H1 (cell line): Measurements from ENCODE around the gene TANC1. TPM values are rescaled to one million over a fixed set of nuclear protein-coding genes. Genes with fewer than 3 reads are reported as not detected.

Experiments
- CTCF ChIA-PET: fragments of 300-600 bp; sonication (Branson Sonifier 250); formaldehyde crosslinking; loops from one replicate; lab custom pipeline; 2021; ENCODE audit not compliant: partially characterized antibody; lab: Charles Lee
- POLR2A ChIA-PET: fragments of 300-600 bp; sonication (Branson Sonifier 250); formaldehyde crosslinking; loops from one replicate; lab custom pipeline; 2021; ENCODE audit warnings: inconsistent platforms; ENCODE audit not compliant: partially characterized antibody; lab: Charles Lee
- DNase-seq, 2 experiments: peaks; one replicate each; pipeline versions ENCODE4 v3.0.0 to v3.0.0-alpha.2; 2010 to 2022; ENCODE audit warnings: low spot score in 2 of 2, low read depth in 1 of 2, mixed read lengths in 1 of 2
- FAIRE-seq: peaks from 2 replicates; lab custom pipeline; 2011; peaks lifted over from hg19 to GRCh38; lab: Jason Lieb, UNC
- H2AFZ ChIP-seq: 2 replicates; pipeline ENCODE4 v1.8.1; 2012; ENCODE audit warnings: low read length, inconsistent platforms
- H2AK5ac ChIP-seq: 2 replicates; pipeline ENCODE4 v1.6.1; 2013; ENCODE audit warnings: low read depth, low read length
- H2BK120ac ChIP-seq: replicated peaks from 2 replicates; pipeline ENCODE3; 2013; ENCODE audit warnings: low read depth, low read length, inconsistent platforms
- H2BK12ac ChIP-seq: 2 replicates; pipeline ENCODE4 v1.6.1; 2013; ENCODE audit warnings: low read depth, low read length
- H2BK15ac ChIP-seq: 2 replicates; pipeline ENCODE4 v1.6.1; 2013; ENCODE audit warnings: low read length
- H2BK20ac ChIP-seq: 2 replicates; pipeline ENCODE4 v1.6.1; 2013; ENCODE audit warnings: low read length
- H2BK5ac ChIP-seq: 2 replicates; pipeline ENCODE4 v1.6.1; 2013; ENCODE audit warnings: low read depth, low read length
- H3K14ac ChIP-seq: 2 replicates; pipeline ENCODE4 v1.6.1; 2013; ENCODE audit warnings: inconsistent platforms; ENCODE audit not compliant: insufficient read length
- H3K18ac ChIP-seq: 2 replicates; pipeline ENCODE4 v1.6.1; 2013; ENCODE audit warnings: low read length; ENCODE audit errors: extremely low read depth
- H3K23ac ChIP-seq: 2 replicates; pipeline ENCODE4 v1.6.1; 2013; ENCODE audit warnings: inconsistent platforms; ENCODE audit not compliant: insufficient read length
- H3K23me2 ChIP-seq: 2 replicates; pipeline ENCODE4 v1.6.1; 2013; ENCODE audit warnings: low read depth, low read length
- H3K27ac ChIP-seq: 2 replicates; pipeline ENCODE4 v1.6.1; 2011; ENCODE audit warnings: low read depth, low read length, inconsistent platforms
- H3K27me3 ChIP-seq, 4 experiments: replicated peaks in 1 of 4; 1 replicate in 1 of 4; 2 replicates in 3 of 4; pipeline versions ENCODE4 v1.6.1 to v1.8.1; 2011 to 2013; ENCODE audit warnings: low read length in 3 of 4, mild to moderate bottlenecking in 3 of 4, inconsistent platforms in 2 of 4, mixed read lengths in 2 of 4, moderate library complexity in 1 of 4; ENCODE audit not compliant: control insufficient read depth in 3 of 4, insufficient read depth in 3 of 4; ENCODE audit errors: extremely low read depth in 1 of 4
- H3K36me3 ChIP-seq, 4 experiments: 2 replicates each; pipeline versions ENCODE4 v1.6.1 to v1.8.1; 2011 to 2013; ENCODE audit warnings: mild to moderate bottlenecking in 4 of 4, low read length in 3 of 4, moderate library complexity in 2 of 4, control low read depth in 1 of 4, inconsistent platforms in 1 of 4; ENCODE audit not compliant: insufficient read depth in 4 of 4, control insufficient read depth in 2 of 4
- H3K4ac ChIP-seq: replicated peaks from 2 replicates; pipeline ENCODE3; 2013; ENCODE audit warnings: low read length, low read depth, mixed read lengths, inconsistent platforms; ENCODE audit not compliant: insufficient read length
- H3K4me1 ChIP-seq, 4 experiments: replicated peaks in 1 of 4; 1 replicate in 1 of 4; 2 replicates in 3 of 4; pipeline versions ENCODE4 v1.6.1 to v1.8.1; 2011 to 2013; ENCODE audit warnings: low read length in 3 of 4, inconsistent platforms in 2 of 4, mixed read lengths in 1 of 4; ENCODE audit not compliant: insufficient read depth in 4 of 4, control insufficient read depth in 3 of 4
- H3K4me2 ChIP-seq, 2 experiments: 2 replicates each; pipeline versions ENCODE4 v1.6.1 to v1.8.1; 2011 to 2013; ENCODE audit warnings: low read depth in 2 of 2, low read length in 2 of 2, control low read depth in 1 of 2, inconsistent platforms in 1 of 2, mild to moderate bottlenecking in 1 of 2; ENCODE audit not compliant: insufficient read depth in 1 of 2
- H3K4me3 ChIP-seq, 4 experiments: fragments of 200-600, 300-600 bp in 1 of 4; sonication (generic), shearing (Covaris generic), sonication (Bioruptor Twin) in 1 of 4; 2 replicates each; pipeline versions ENCODE4 v1.5.1 to v1.8.1; 2011 to 2016; ENCODE audit warnings: low read length in 4 of 4, low read depth in 3 of 4, control low read depth in 2 of 4, inconsistent platforms in 2 of 4, mild to moderate bottlenecking in 2 of 4, mixed read lengths in 1 of 4, moderate library complexity in 1 of 4; ENCODE audit not compliant: insufficient read depth in 2 of 4; ENCODE audit errors: extremely low read depth in 1 of 4
- H3K56ac ChIP-seq: replicated peaks from 2 replicates; pipeline ENCODE3; 2013; ENCODE audit warnings: low read depth, mild to moderate bottlenecking, mixed read lengths, low read length, inconsistent platforms; ENCODE audit not compliant: insufficient read length
- H3K79me1 ChIP-seq: 2 replicates; pipeline ENCODE4 v1.6.1; 2013; ENCODE audit warnings: low read depth, low read length, control low read depth
- H3K79me2 ChIP-seq, 2 experiments: 2 replicates each; pipeline versions ENCODE4 v1.6.1 to v1.8.1; 2012 to 2013; ENCODE audit warnings: low read length in 2 of 2, mild to moderate bottlenecking in 2 of 2, inconsistent platforms in 1 of 2; ENCODE audit not compliant: insufficient read depth in 2 of 2, control insufficient read depth in 1 of 2
- H3K9ac ChIP-seq, 4 experiments: replicated peaks in 1 of 4; 1 replicate in 1 of 4; 2 replicates in 3 of 4; pipeline versions ENCODE4 v1.6.1 to v1.8.1; 2011 to 2013; ENCODE audit warnings: low read depth in 3 of 4, low read length in 3 of 4, control low read depth in 2 of 4, mild to moderate bottlenecking in 2 of 4, moderate library complexity in 2 of 4, inconsistent platforms in 1 of 4; ENCODE audit errors: extremely low read depth in 1 of 4
- H3K9me3 ChIP-seq, 2 experiments: 2 replicates each; pipeline versions ENCODE4 v1.6.1 to v1.8.1; 2012 to 2013; ENCODE audit warnings: mild to moderate bottlenecking in 2 of 2, moderate library complexity in 2 of 2, control low read depth in 1 of 2, inconsistent platforms in 1 of 2, low read depth in 1 of 2, low read length in 1 of 2, mixed read lengths in 1 of 2; ENCODE audit not compliant: insufficient read depth in 2 of 2
- H4K20me1 ChIP-seq, 2 experiments: replicated peaks in 1 of 2; 2 replicates each; pipeline versions ENCODE3 to v1.8.1; 2011 to 2013; ENCODE audit warnings: inconsistent platforms in 2 of 2, low read length in 2 of 2, mild to moderate bottlenecking in 1 of 2; ENCODE audit not compliant: insufficient read depth in 2 of 2, control insufficient read depth in 1 of 2
- H4K5ac ChIP-seq: 2 replicates; pipeline ENCODE4 v1.6.1; 2013; ENCODE audit warnings: low read length, low read depth, mixed read lengths, inconsistent platforms; ENCODE audit not compliant: insufficient read length
- H4K8ac ChIP-seq: 2 replicates; pipeline ENCODE4 v1.8.0; 2013; ENCODE audit warnings: mild to moderate bottlenecking, moderate library complexity, low read length, inconsistent platforms; ENCODE audit not compliant: insufficient read depth; ENCODE audit errors: extremely low read depth
- H4K91ac ChIP-seq: replicated peaks from 2 replicates; pipeline ENCODE3; 2013; ENCODE audit warnings: low read length, mixed read lengths, inconsistent platforms; ENCODE audit not compliant: insufficient read length
- ATF2 ChIP-seq: IDR thresholded peaks from 2 replicates; pipeline ENCODE4 v1.6.1; 2012; ENCODE audit warnings: low read length, inconsistent platforms
- CBX8 ChIP-seq: fragments of 300-800, 300-1000 bp; sonication (generic); IDR thresholded peaks from 2 replicates; pipeline ENCODE4 v1.7.1; 2016; ENCODE audit warnings: low read depth, low read length, borderline replicate concordance
- CHD1 ChIP-seq: IDR thresholded peaks from 2 replicates; pipeline ENCODE4 v1.6.1; 2012; ENCODE audit warnings: low read depth, low read length, improper control_type of control experiment
- GTF2F1 ChIP-seq: IDR thresholded peaks from 2 replicates; pipeline ENCODE4 v1.6.1; 2012; ENCODE audit warnings: low read depth, low read length, improper control_type of control experiment, borderline replicate concordance
- JUND ChIP-seq: IDR thresholded peaks from 2 replicates; pipeline ENCODE4 v1.6.1; 2011; ENCODE audit warnings: mild to moderate bottlenecking, improper control_type of control experiment, low read length
- MAFK ChIP-seq: IDR thresholded peaks from 2 replicates; pipeline ENCODE4 v1.6.1; 2012; ENCODE audit warnings: low read depth, mild to moderate bottlenecking, improper control_type of control experiment, low read length
- POLR2AphosphoS5 ChIP-seq: IDR thresholded peaks from 2 replicates; pipeline ENCODE4 v1.6.1; 2011; ENCODE audit warnings: low read depth, low read length
- SIN3A ChIP-seq, 2 experiments: IDR thresholded peaks in 1 of 2; conservative IDR thresholded peaks in 1 of 2; 2 replicates each; pipeline ENCODE4 v1.6.1; 2011 to 2012; ENCODE audit warnings: low read length in 2 of 2, improper control_type of control experiment in 1 of 2, low read depth in 1 of 2, mild to moderate bottlenecking in 1 of 2
- SIX5 ChIP-seq: IDR thresholded peaks from 2 replicates; pipeline ENCODE4 v1.6.1; 2011; ENCODE audit warnings: mild to moderate bottlenecking, low read depth, low read length
- SP4 ChIP-seq: IDR thresholded peaks from 2 replicates; pipeline ENCODE4 v1.6.1; 2012; ENCODE audit warnings: low read length, inconsistent platforms
- TAF7 ChIP-seq: optimal IDR thresholded peaks from 2 replicates; pipeline ENCODE3; 2011; ENCODE audit warnings: low read depth, mild to moderate bottlenecking, inconsistent platforms, low read length, moderate library complexity, borderline replicate concordance
- TCF12 ChIP-seq: IDR thresholded peaks from 2 replicates; pipeline ENCODE4 v1.6.1; 2011; ENCODE audit warnings: low read depth, mild to moderate bottlenecking, low read length
- WGBS, 2 experiments: shearing (Covaris generic) in 1 of 2; methylation state at CpG; one replicate each; pipeline versions ENCODE4 v1.1.6 to v1.1.7; 2013 to 2015; ENCODE audit warnings: low lambda C conversion rate in 2 of 2, mixed read lengths in 2 of 2, inconsistent platforms in 1 of 2, low coverage in 1 of 2, missing lambda C conversion rate in 1 of 2; ENCODE audit not compliant: insufficient replicate concordance in 2 of 2, insufficient coverage in 1 of 2, insufficient read length in 1 of 2; ENCODE audit errors: extremely low coverage in 1 of 2, missing lambda C conversion rate in 1 of 2; 5-methylcytosine and 5-hydroxymethylcytosine counted together
- polyA plus RNA-seq, 7 experiments: library from polyadenylated mRNA; depleted of rRNA in 3 of 7; stranded (reverse) in 5 of 7; unstranded in 2 of 7; fragments of >200 nt in 5 of 7; fragments of 200-250 nt in 2 of 7; gene quantifications; 1 replicate in 5 of 7; 2 replicates in 1 of 7; 4 replicates in 1 of 7; pipeline versions ENCODE4 v1.2.1 to v1.2.3, GENCODE V29; 2011 to 2013; ENCODE audit warnings: missing spikeins in 2 of 7, mixed read lengths in 2 of 7
- total RNA-seq: library from RNA; stranded (reverse); fragmentation: NEBNext Ultra II Directional; extraction: Animal tissue kit (Norgen Biotek cat#: 25700); gene quantifications from 2 replicates; pipeline ENCODE4 v1.2.1, GENCODE V29; 2021

Gene TANC1
- total and polyA plus RNA-seq, 2 of the 8 experiments (the other 6 are each of a cell fraction or from before 2014, with no cell fraction given): 4.1 to 7.6 TPM

- Histone ChIP-seq H3K4ac (no peak overlapping the region), H3K36me3 (no peaks in the 10 kb centered on the region), H3K79me2 (no peaks in the 10 kb centered on the region), H2BK15ac (no peak overlapping the region), H2BK120ac (no peak overlapping the region), H4K5ac (no peak overlapping the region), H3K14ac (no peak overlapping the region), H3K9ac (no peak overlapping the region), H3K79me1 (no peaks in the 10 kb centered on the region), H3K4me2 (no peak overlapping the region), H3K23ac (no peak overlapping the region), H2AFZ (no peak overlapping the region), H3K9me3 (no peaks in the 10 kb centered on the region), H3K23me2 (no peaks in the 10 kb centered on the region), H2BK5ac (no peak overlapping the region), H2BK20ac (no peak overlapping the region), H2AK5ac (no peak overlapping the region), H3K18ac (no peak overlapping the region), H3K4me1 (peaks cover 0 to 6% (median 0%) of the 10 kb centered on the region in 4 experiments; a peak in 1 of 7 replicates), H2BK12ac (no peak overlapping the region), H3K27ac (no peak overlapping the region), H4K20me1 (no peaks in the 10 kb centered on the region), H4K8ac (no peak overlapping the region), H4K91ac (no peak overlapping the region), H3K56ac (no peak overlapping the region), H3K27me3 (no peaks in the 10 kb centered on the region), H3K4me3 (no peak overlapping the region)
- TF ChIP-seq SIN3A (conservative IDR thresholded peaks at IDR 0.05 in 1 of 2, IDR thresholded peaks at IDR 0.05 in 1 of 2; ENCODE audit: low read depth in 1 of 2, low read length in 2 of 2): no peak
- TF ChIP-seq POLR2AphosphoS5: no peak
- no peak for TF ChIP-seq SIX5
- TF ChIP-seq TAF7: no peak
- no peak for TF ChIP-seq CHD1
- no peak for TF ChIP-seq SP4
- no peak for TF ChIP-seq TCF12
- no peak for TF ChIP-seq MAFK
- no peak for TF ChIP-seq ATF2
- TF ChIP-seq JUND: no peak
- no peak for TF ChIP-seq CBX8
- no peak for TF ChIP-seq GTF2F1
- WGBS, 2 experiments: 89% methylated on average over 2 of the region's 2 CpGs; no CpG with 5 or more reads in 1 of the 2 experiments
- FAIRE-seq: no peak
- ChIA-PET CTCF (interaction anchor here (0.6 to 1.6 kb wide), 2 partner anchors 19 to 28 kb away, joined by 3 to 16 read pairs; no protein-coding TSS in a partner anchor), POLR2A (interaction anchor here (0.7 kb wide), 1 partner anchor 359 kb away, joined by 3 read pairs; no protein-coding TSS in a partner anchor)
- DNase-seq: no peak
Observed at GRCh38 chr2:159091381-159091780, 122.9 kb downstream of the TANC1 start.
